ENCODE results near the gene ITPR1. TPM values are rescaled to one million over a fixed set of nuclear protein-coding genes. Genes with fewer than 3 reads are reported as not detected.

The ITPR1 gene
- total and polyA plus RNA-seq, 4 donors, result 3.7 to 39.4 (median 8.2) TPM

GRCh38 chr3:4807381-4808280, 314.5 kb downstream of the ITPR1 start (continued):
- TF ChIP-seq REST (IDR thresholded peaks at IDR 0.05) (no peak), SP1 (IDR thresholded peaks at IDR 0.05) (no peak), HNF4G (IDR thresholded peaks at IDR 0.05) (no peak), ATF3 (IDR thresholded peaks at IDR 0.05) (no peak), MAX (IDR thresholded peaks at IDR 0.05) (no peak)

GRCh38 chr3:4808637-4809036, 315.5 kb downstream of the ITPR1 start:
- no peaks in the 10 kb centered on the region for H3K27me3 ChIP-seq (ENCODE audit: control insufficient read depth in 4 of 4, insufficient read depth in 4 of 4, low read length in 3 of 4)
- H3K4me1 ChIP-seq (ENCODE audit: control insufficient read depth in 4 of 4, insufficient read depth in 4 of 4, low read length in 3 of 4), result peaks cover 0 to 14% (median 0%) of the 10 kb centered on the region in 4 donors
- no peak overlapping the region for H3K9ac ChIP-seq (ENCODE audit: low read depth in 1 of 2, low read length in 2 of 2)
- no peak for DNase-seq (ENCODE audit: low spot score)
- peak; percentile 29 for TF ChIP-seq SP1 (IDR thresholded peaks at IDR 0.05)
- TF ChIP-seq MAX (IDR thresholded peaks at IDR 0.05), result no peak
- no peak overlapping the region for H3K4me3 ChIP-seq (ENCODE audit: low read depth in 1 of 3, low read length in 3 of 3)
- H3K36me3 ChIP-seq (ENCODE audit: control insufficient read depth in 4 of 4, insufficient read depth in 3 of 4, low read depth in 1 of 4, low read length in 3 of 4), result peaks cover 0 to 3% (median 0%) of the 10 kb centered on the region in 4 donors
- no peak overlapping the region for H3K27ac ChIP-seq (ENCODE audit: low read depth in 1 of 2, low read length in 2 of 2)
- no peaks in the 10 kb centered on the region for H3K9me3 ChIP-seq (ENCODE audit: control insufficient read depth in 4 of 4, low read length in 3 of 4)
- 45% methylated on average over 4 of the region's 4 CpGs for WGBS

- H3K36me3 ChIP-seq (ENCODE audit: control insufficient read depth in 4 of 4, insufficient read depth in 3 of 4, low read depth in 1 of 4, low read length in 3 of 4), result peaks cover 0 to 2% (median under 1%) of the 10 kb centered on the region in 4 donors
- TF ChIP-seq FOXA2 (IDR thresholded peaks at IDR 0.05), result no peak
- no peak for TF ChIP-seq RAD21 (IDR thresholded peaks at IDR 0.05)
- no peak for TF ChIP-seq ZBTB33 (IDR thresholded peaks at IDR 0.05)
- no peak for TF ChIP-seq RXRA (IDR thresholded peaks at IDR 0.05)
- TF ChIP-seq JUND (IDR thresholded peaks at IDR 0.05), result no peak
- H3K27ac ChIP-seq (ENCODE audit: low read depth in 1 of 2, low read length in 2 of 2), result no peak overlapping the region
- no peaks in the 10 kb centered on the region for H3K9me3 ChIP-seq (ENCODE audit: control insufficient read depth in 4 of 4, low read length in 3 of 4)
- no peaks in the 10 kb centered on the region for H3K27me3 ChIP-seq (ENCODE audit: control insufficient read depth in 4 of 4, insufficient read depth in 4 of 4, low read length in 3 of 4)
- WGBS, result 95% methylated on average over 3 of the region's 3 CpGs
- H3K4me3 ChIP-seq (ENCODE audit: low read depth in 1 of 3, low read length in 3 of 3), result no peak overlapping the region
- no peak for DNase-seq (ENCODE audit: low spot score)
- H3K4me1 ChIP-seq (ENCODE audit: control insufficient read depth in 4 of 4, insufficient read depth in 4 of 4, low read length in 3 of 4), result peaks cover 0 to 14% (median 0%) of the 10 kb centered on the region in 4 donors
- H3K9ac ChIP-seq (ENCODE audit: low read depth in 1 of 2, low read length in 2 of 2), result no peak overlapping the region
These were observed 316.8 kb downstream of the ITPR1 start for GRCh38 chr3:4809922-4810321.
